ENCODE data around the gene MUC20.
"Not testable (repeated sequence)": the region's sequence is repeated elsewhere in the genome, so short reads cannot be mapped to it uniquely, and the experiment has no call there.

The MUC20 gene

DNA sequence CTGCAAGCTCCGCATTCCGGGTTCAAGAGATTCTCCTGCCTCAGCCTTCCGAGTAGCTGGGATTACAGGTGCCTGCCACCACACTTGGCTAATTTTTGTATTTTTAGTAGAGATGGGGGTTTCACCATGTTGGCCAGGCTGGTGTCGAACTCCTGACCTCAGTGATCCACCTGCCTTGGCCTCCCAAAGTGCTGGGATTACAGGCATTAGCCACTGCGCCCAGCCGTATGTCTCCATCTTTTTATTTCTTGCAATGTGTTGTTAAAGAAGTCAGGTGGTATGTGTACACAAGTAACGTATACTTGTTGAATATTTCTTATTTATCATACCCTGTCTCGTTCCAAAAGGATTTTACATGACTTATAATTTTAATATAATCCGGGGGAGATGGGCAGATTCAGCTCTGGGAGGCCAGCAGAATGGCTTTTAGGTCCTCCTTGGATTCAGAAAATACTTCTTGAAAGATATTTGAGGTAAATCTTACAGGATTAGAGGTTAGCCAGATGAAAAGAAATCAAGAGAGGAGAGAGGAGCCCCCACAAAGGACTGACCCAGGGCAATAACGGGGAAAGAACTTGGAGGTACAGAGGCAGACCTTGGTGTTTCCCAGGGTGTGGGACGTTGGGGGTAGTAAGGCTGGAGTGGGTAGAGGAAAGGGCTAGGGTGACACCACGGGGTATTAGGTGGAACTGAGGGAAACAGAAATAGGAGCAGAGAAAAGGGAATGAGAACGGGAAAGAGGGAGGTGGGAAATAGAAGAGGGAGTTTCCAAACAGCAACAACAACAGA lies 27.2 kb upstream of the MUC20 start:
- DNase-seq, result no peak

DNA sequence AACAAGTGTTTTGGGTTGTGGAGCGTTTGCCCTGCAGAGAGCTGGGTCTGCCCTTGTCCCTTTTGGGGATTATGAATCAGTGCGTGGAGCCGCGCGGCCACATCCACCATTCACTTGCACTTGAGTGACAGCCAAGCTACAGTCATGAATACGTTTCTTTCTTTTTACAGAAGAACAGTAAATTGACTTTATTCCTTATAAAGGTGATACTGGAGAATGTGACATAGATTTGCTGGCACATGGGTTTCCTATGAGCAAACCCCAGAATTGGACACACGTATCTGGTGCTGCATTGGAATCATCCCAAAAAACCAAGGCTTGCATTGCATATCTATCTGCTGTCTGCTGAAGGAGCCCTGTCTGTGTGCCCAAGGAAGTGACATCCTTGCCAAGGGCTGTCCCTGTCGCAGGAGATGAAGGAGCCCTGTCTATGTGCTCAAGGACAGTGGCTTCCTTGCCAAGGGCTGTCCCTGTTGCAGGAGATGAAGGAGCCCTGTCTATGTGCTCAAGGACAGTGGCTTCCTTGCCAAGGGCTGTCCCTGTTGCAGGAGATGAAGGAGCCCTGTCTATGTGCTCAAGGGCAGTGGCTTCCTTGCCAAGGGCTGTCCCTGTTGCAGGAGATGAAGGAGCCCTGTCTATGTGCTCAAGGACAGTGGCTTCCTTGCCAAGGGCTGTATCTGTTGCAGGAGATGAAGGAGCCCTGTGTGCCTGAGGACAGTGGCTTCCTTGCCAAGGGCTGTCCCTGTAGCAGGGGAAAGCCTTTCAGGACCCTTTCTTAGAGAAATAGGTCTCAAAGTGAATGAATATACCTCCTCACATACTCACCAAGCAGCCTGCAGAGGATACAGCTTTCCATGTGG lies 26.3 kb upstream of the MUC20 start:
- not testable (repeated sequence) for DNase-seq

DNA sequence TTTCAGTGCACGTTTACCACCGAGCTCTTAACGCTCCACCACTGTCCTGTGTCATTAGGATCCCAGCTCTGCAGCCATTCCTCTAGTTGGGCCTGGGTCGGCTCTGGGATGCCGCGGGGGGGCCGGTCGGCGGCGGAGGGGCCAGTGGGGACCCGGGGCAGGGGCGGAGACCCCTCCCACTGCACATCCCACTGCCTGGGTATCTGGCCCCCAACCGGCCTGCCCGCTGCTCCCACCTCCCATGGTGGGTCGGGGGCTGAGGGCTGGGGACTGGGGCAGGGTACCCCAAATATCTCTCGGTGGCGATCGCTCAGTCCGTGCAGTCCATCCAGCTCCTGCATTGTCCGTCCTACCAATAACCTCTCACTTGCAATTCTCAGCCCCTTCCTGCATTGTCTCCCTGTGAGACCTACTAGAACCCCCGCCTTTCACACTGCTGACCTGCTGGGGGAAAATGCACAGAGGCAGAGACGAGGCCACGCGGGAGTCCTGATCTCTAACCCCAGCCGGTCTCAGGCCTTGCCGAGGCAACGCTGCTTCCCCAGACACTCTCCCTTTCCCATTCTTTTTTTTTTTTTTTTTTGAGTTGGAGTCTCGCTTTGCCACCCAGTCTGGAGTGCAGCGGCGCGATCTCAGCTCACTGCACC lies 24.0 kb upstream of the MUC20 start:
- DNase-seq, result no peak

DNA sequence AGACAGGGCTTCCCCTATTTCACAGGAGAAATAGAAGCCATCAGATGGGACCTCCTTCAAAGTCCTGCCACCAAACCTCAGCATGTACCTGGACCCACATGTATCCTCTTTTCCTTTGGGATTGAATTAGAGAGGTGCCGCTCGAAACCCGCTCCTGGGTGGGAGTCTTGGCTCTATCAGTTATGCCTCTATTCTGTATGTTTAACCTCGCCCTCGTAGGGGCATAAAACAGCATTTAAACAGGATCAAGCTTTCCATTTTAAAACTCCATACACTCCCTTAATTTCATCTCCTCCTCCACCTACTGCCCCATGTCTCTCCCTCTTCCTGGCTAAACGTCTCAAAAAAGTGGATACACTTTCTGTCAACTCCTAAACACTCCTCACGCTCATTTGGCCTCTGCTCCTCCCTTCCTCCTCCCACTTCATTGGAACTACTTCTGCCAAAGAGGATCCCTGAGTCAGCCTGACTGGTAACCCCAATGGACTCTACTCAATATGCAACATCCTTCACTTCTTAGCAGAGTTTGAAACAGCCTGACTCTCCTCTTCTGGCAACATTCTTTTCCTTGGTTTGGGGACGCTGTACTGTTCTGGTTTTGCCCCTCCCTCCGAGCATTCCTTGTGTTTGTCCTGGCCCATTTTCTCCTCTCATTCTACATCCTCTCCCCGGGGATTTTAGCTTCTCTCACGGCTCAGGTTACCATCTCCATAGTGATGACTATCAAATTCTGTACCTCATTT lies 23.0 kb upstream of the MUC20 start:
- no peak for DNase-seq

DNA sequence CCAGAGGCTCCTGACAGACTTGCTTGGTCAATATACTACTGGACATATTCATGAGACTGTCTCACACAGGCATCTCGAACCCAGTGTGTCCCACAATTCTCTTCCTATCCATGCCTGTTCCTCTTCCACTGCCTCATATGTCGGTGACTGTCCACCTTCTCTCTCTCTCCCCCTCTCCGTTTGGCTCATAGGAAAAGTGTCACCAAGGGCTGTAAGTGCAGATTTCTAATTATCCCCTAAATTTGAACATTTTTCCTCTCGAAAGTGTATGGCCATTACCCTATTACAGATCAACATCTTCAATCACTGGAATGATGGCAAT lies 22.5 kb upstream of the MUC20 start:
- DNase-seq, result no peak

DNA sequence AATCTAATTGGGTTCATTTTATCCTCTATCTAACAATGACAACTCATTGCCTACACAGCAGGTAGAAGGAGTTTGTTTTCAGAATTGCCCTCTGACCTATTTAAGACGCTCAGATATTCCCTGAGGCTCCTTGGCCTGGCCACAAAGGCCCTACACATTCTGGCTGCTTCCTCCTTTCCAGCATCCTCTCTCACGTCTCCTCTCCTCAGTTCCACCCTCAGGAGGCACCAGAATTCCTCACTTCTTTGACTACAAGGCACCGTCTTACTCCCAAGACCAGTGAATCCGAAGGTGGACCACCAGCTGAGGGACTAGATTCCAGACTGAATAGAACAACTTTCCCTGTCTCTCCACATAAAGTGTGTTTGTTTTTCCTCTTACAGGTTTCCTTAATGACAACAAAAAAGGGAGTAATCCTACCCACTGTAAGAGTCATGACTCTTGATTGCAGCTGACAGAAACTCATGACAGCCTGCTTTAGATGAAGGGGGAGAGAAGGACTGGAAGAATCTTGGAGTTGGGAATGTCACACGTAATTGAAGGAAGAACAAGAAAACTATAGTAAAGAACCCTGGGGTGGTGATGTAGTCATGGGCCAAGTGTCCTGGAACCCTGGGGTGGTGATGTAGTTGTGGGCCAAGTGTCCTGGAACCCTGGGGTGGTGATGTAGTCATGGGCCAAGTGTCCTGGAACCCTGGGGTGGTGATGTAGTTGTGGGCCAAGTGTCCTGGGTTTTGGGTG lies 22.0 kb upstream of the MUC20 start:
- DNase-seq, result no peak

DNA sequence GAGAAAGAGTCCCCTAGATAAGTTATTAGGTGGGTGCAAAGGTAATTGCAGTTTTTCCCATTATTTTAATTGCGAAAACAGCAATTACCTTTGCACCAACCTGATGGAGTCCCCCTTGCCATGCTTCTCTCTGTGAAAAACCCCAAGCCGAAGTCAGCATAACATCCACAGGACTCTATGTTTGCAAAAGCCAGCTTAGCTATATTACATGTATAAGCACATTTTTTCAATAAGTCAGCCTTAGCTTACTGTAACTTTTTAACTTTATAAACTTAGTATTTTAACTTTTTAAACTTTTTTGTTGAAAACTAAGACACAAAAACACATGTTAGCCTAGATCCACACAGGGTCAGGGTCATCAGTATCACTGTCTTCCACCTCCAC lies 21.4 kb upstream of the MUC20 start:
- DNase-seq, result no peak

DNA sequence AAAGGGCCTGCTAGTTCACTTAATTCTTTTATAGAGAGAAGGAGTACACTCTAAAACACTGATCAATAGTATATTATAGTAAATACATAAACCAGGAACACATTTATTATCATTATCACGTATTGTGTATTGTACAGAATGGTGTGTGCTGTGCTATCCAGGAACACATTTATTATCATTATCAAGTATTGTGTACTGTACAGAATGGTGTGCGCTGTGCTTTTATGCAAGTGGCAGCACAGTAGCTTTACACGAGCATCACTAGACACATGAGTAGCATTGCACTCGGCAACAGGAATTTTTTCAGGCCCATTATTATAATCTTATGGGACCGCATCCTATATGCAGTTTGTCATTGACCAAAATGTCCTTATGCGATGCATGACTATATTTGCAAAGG lies 20.9 kb upstream of the MUC20 start:
- no peak for DNase-seq

DNA sequence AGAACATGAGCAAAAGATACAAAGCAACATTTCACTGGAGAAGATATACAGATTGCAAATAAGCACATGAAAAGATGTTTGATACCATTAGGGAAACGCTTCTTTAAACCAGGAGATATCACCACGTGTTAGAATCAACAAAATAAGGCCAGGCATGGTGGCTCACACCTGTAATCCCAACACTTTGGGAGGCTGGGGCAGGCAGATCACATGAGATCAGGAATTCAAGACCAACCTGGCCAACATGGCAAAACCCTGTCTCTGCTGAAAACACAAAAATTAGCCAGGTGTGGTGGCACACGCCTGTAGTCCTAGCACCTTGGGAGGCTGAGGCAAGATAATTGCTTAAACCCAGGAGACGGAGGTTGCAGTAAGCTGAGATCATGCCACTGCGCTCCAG lies 20.5 kb upstream of the MUC20 start:
- DNase-seq, result no peak

DNA sequence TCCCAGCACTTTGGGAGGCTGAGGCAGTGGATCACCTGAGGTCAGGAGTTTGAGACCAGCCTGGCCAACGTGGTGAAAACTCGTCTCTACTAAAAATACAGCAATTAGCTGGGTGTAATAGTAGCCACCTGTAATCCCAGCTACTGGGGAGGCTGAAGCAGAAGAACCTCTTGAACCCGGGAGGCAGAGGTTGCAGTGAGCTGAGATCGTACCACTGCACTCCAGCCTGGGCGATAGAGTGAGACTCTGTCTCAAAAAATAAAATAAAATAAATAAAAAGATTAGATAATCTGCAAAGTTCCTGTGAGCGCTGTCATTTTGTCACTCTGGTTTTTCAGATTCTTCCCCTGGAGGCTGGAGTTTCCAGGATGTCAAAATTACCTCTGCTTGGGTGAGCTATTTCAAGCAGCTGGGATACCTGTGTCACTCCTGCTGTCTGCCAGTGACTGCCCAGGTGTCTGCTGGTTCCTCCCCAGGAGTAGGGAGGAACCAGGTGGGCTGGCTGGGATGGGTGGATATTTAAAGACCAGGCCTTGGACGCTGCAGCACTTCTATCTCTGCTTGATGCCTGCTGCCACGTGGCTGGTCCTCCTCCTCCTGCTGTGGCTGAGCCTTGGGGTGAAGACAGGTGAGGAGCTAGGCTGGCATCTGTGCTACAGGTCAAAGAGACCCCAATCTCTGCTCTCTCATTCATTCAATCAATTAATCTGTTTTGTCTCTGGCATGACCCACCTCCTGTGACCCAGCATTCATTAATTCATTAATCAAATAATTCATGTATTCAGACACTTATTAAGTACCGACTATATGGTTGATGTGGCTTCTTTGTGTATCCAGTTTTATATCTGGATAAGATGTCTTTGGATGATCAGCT lies 19.5 kb upstream of the MUC20 start:
- DNase-seq, result no peak

DNA sequence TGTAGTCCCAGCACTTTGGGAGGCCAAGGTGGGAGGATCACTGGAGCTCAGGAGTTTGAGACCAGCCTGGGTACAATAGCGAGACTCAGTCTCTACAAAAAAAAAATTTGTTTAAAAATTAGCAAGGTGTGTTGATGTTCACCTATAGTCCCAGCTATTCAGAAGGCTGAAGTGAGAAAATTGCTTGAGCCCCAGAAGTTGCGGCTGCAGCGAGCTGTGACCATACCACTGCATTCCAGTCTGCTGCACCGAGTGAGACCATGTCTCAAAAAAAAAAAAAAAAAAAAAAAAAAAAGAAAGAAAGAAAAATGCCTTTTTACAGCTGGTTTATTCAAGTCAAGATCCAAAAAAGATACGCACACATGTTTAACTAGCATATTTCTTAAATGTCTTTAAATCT lies 17.0 kb upstream of the MUC20 start:
- DNase-seq, result no peak

DNA sequence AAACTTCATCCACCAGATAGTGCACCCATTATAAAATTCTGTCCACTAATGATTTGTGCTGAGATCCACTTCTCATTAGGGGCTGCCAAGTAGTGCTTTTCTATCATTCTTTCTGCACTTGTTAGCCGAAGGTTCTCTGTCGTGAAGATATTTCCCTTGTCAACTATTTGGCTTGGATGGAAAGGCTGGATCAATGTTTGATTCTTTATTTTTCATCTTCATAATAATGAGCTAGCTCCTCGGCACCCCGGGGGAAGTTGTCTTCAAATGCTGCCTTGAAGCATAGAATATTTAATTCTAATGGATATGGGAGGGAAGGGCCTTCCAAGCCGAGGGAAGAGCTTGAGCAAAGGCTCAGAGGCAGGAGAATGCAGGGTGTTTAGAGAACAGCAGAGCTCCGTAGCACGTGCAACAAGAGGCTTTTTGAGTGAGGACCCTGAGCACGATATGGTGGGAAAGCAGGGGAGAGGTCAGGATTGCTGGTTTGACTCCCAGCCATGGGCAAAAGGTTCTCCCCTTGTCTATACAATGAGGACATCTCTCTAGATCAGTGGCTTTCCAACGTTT lies 16.3 kb upstream of the MUC20 start:
- no peak for DNase-seq

DNA sequence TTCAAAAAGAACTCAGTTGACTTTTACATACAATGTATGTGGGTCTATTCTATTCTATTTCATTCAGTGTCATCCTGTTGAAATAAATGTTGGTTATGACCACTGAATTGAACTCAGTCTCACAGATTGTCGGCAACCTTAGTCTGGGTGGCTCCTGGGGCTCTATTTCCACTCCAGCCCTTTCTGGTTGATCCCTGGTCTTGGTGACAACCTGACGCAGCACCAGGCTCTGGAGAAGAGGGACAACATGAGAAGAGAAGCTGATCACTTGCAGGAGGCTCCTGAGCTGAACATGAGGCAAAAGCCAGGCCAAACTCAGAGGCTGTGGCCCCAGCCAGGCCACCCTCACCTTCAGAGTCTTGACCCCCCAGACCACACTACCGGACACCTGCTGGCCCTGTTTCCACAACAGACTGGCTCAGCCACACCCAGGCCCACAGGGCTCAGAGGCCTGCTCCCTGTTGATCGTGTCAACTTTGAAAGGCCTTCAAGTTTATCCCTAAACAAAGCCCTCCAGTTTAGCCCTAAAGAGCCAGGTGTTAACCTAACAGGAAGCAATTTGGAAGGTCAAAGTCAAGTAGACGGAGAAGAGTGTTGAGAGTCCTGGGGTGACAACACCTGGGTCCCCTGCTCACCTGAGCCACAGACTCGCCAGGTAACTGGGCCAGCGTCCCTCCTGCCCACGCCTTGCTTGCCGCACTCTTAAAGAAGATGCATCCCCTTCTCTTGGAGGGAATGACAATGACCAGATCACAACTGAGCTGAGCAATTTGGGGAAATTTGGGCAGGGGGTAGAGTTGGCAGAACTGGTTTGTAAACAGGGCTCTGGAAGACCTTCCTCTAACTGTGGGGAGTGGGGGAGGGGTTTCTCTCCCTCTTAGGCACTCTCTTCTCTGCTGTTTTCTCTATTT lies 15.4 kb upstream of the MUC20 start:
- no peak for DNase-seq

DNA sequence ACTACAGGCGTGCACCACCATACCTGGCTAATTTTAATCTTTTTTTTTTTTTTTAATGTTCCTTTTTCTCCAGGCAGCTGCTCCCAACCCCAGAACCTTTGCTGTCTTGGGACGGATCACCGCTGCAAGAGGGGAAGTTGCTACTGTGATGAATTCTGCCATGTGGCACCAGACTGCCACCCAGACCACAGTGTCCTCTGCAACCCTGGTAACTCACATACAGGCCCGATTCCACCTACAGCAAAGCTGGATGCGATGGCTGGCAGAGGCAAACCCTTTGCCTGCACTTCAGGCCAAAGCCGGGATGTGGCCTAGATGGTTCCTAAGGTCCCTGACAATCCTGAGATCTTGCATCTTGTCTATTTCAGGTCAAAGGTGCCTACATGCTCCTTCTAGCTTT lies 12.7 kb upstream of the MUC20 start:
- DNase-seq, result no peak

DNA sequence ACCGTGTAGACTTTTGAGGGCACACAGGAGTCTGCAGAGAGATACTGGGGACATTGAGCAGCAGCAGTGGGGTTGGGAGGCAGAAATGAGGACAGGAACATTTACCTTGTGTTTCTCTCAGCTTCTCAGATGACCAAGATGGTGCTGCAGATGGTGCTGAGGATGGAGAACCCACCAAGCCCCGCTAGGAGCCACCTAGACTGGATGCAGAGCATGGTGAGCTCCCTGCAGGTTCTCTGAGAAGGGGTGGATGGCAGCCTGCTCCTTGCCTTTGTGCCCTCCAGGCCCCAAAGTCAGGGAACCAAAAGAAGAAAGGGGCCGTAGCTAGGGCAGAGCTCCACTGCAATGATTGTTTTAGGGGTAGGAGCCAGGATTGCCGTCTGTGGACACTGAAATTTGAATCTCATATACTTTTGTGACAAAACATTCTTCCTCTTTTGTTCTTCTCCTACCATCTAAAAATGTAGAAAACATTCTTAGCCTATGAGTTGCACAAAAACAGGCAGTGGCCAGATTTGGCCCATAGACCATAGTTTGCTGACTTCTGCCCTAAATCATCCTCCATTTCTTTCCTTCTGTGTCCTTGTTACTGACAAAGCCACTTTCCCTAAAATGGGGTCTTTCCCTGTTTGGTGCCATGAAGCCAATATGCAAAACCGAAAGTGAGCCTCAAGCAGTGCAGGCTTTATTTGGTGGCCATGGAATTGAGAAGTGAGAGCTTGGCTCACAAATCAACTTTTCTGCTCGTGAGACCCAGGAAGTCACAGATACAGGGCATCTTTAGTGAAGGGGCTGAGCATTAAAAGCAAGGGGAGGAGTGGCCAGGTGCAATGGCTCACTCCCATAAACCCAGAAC lies 11.9 kb upstream of the MUC20 start:
- DNase-seq, result no peak

DNA sequence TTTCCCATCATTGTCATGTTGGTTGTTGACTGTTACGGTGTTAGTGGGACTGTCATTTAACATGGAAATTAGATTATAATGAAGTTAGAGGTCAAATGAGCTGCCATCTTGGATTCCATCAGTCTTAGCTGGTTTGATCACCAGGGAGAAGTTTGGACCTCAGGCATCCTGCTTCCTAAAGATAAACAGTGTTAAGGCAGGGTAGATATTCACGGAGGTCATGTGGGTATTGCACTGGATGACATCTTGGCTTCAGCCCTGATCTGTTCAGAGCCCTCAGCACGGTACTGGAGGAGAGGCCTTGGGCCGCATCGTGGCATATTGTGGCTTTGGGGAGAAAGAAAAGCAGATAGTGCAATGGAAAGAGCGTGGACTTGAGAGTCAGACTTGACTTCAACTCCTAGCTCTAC lies 11.1 kb upstream of the MUC20 start:
- DNase-seq, result no peak

DNA sequence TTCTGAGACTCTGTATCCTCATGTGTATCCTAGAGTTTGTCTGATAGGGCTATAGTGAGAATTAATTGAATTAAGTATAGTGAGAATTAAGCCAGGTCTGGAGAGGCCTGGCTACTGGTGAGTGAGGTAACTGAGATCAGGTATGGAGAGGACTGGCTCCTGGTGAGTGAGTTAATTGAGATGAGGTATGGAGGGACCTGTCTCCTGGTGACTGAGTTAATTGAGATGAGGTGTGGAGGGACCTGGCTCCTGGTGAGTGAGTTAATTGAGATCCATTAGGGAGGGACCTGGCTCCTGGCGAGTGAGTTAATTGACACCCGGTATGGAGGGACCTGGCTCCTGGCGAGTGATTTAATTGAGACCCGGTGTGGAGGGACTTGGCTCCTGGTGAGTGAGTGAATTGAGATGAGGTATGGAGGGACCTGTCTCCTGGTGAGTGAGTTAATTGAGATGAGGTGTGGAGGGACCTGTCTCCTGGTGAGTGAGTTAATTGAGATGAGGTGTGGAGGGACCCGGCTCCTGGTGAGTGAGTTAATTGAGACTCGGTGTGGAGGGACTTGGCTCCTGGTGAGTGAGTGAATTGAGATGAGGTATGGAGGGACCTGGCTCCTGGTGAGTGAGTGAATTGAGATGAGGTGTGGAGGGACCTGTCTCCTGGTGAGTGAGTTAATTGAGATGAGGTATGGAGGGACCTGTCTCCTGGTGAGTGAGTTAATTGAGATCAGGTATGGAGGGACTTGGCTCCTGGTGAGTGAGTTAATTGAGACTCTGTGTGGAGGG lies 10.5 kb upstream of the MUC20 start:
- not testable (repeated sequence) for DNase-seq

Measured in NCI-H82 (cell line).